Fibroblast of the aortic adventitia (primary cell): ENCODE measurements around the gene DUOX2. TPM values are rescaled to one million over a fixed set of nuclear protein-coding genes. Genes with fewer than 3 reads are reported as not detected.

ENCODE experiments used
- DNase-seq: peaks from one replicate; pipeline ENCODE4 v3.0.0-alpha.2; 2010; ENCODE audit warnings: low read depth
- H3K4me3 ChIP-seq: 2 replicates; pipeline ENCODE4 v1.5.1; 2011; ENCODE audit warnings: low read depth, mild to moderate bottlenecking, control low read depth, low read length, moderate library complexity
- CTCF ChIP-seq: IDR thresholded peaks from 2 replicates; pipeline ENCODE4 v1.5.1; 2011; ENCODE audit warnings: mild to moderate bottlenecking, low read length, control low read depth, inconsistent platforms; ENCODE audit not compliant: insufficient read depth
- total RNA-seq: library from RNA; depleted of rRNA; stranded (reverse); fragments of >200 nt; gene quantifications from 2 replicates; pipeline ENCODE4 v1.2.3, GENCODE V29; 2012; ENCODE audit warnings: low replicate concordance

Gene DUOX2
- total RNA-seq, 1 donor, result not detected

- DNase-seq, result no peak
- no peak for TF ChIP-seq CTCF
- H3K4me3 ChIP-seq, result no peak overlapping the region
These were observed 33.6 kb upstream of the DUOX2 start for GRCh38 chr15:45147606-45148005.

GRCh38 chr15:45146405-45146804, 32.4 kb upstream of the DUOX2 start:
- DNase-seq, result no peak
- no peak overlapping the region for H3K4me3 ChIP-seq
- TF ChIP-seq CTCF, result no peak

DNA sequence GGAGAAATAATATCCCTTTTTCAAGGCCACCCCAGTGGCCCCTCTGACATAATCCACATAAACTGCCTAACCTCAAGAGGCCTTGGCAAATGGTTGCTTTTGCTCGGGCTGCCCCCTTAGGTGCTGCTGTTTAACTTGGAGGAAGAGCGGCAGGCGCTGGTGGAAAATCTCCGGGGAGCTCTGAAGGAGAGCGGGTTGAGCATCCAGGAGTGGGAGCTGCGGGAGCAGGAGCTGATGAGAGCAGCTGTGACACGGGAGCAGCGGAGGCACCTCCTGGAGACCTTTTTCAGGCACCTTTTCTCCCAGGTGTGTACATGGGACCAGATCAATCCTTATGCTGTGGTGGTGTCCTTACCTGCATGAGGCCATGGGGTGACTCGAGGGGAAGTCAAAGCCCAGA, 30.8 kb upstream of the DUOX2 start:
- no peak for TF ChIP-seq CTCF
- DNase-seq, result no peak
- no peak overlapping the region for H3K4me3 ChIP-seq

- TF ChIP-seq CTCF, result no peak
These were observed 30.0 kb upstream of the DUOX2 start for GRCh38 chr15:45143946-45144345.

DNA sequence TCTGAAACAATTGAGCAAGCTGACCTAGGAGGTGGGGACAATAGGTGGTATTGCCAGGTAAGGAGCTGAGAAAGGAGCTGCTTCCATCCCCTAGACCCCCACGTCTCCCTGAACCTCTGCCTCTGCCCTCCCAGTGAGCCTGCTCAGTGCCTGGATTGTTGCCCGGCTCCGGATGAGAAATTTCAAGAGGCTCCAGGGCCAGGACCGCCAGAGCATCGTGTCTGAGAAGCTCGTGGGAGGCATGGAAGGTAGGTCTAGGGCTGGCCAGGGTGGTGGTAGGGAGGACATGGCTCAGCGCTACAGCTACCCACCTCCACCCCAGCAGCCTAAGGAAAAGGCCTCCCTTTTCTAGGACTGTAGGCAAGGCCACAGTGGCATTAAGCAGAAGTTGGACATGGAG, 29.1 kb upstream of the DUOX2 start:
- H3K4me3 ChIP-seq, result no peak overlapping the region
- no peak for DNase-seq
- no peak for TF ChIP-seq CTCF

More at GRCh38 chr15:45143946-45144345, 30.0 kb upstream of the DUOX2 start:
- no peak for DNase-seq
- no peak overlapping the region for H3K4me3 ChIP-seq

DNA sequence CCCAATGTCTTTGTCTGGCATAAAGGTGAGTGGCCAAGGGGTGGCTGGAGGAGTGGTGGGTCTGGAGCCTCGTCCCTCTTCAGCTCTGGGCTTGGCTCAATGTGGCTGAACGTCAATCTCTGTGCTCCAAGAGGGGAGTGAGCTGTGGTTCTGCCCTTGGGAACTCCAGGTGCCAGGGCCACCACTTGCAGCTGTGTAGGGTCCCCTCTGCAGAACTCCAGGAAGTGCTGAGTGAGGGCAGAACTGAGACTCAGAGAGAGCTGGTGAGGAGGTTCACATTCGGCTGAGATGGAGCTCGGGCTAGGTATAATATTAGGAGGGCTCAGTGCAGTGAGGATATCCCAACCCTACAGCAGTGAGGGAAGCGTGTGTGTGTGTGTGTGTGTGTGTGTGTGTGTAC, 27.4 kb upstream of the DUOX2 start:
- DNase-seq, result no peak
- TF ChIP-seq CTCF, result no peak
- no peak overlapping the region for H3K4me3 ChIP-seq

- no peak for TF ChIP-seq CTCF
- no peak for DNase-seq
- no peak overlapping the region for H3K4me3 ChIP-seq
These were observed 26.7 kb upstream of the DUOX2 start for GRCh38 chr15:45140557-45141250.
